Thyroid gland (tissue), 4 donors: ENCODE data around the gene MICAL3. TPM values are rescaled to one million over a fixed set of nuclear protein-coding genes. Genes with fewer than 3 reads are reported as not detected.
A peak's percentile ranks its signal among the peaks of the same experiment; 100 is the strongest.
"Not testable (repeated sequence)": the region's sequence is repeated elsewhere in the genome, so short reads cannot be mapped to it uniquely, and the experiment has no call there.

ENCODE experiments used
- DNase-seq, 2 donors: peaks; one replicate each; pipeline ENCODE4 v3.0.0-alpha.2; 2019
- H3K27ac ChIP-seq, 3 donors: fragments of 200-600 bp; sonication (generic); 1 replicate in 2 of 3; 2 replicates in 1 of 3; pipeline ENCODE4 v1.5.1; 2016 to 2019; ENCODE audit warnings: mild to moderate bottlenecking in 1 of 3, moderate library complexity in 1 of 3
- H3K27me3 ChIP-seq: fragments of 200-600 bp; sonication (generic); one replicate; pipeline ENCODE4 v1.5.1; 2019
- H3K36me3 ChIP-seq, 2 donors: fragments of 200-600 bp; sonication (generic); one replicate each; pipeline ENCODE4 v1.5.1; 2016 to 2019
- H3K4me1 ChIP-seq, 2 donors: fragments of 200-600 bp; sonication (generic); one replicate each; pipeline ENCODE4 v1.5.1; 2017 to 2019
- H3K4me3 ChIP-seq, 3 donors: fragments of 200-600 bp; sonication (generic); replicated peaks in 1 of 3; 1 replicate in 2 of 3; 2 replicates in 1 of 3; pipeline ENCODE4 v1.5.1; 2016; ENCODE audit warnings: mild to moderate bottlenecking in 1 of 3
- H3K9me3 ChIP-seq: fragments of 200-600 bp; sonication (generic); one replicate; pipeline ENCODE4 v1.5.1; 2017
- CTCF ChIP-seq, 6 experiments: fragments of 200-600 bp in 3 of 6; fragments of 450-650 bp in 3 of 6; sonication (generic) in 3 of 6; IDR thresholded peaks; one replicate each; pipeline ENCODE4 v1.5.1; 2016 to 2019; ENCODE audit warnings: antibody characterized with exemption in 6 of 6, mild to moderate bottlenecking in 2 of 6, inconsistent platforms in 1 of 6, moderate library complexity in 1 of 6
- POLR2A ChIP-seq, 2 donors: fragments of 450-650 bp; IDR thresholded peaks; one replicate each; pipeline ENCODE4 v1.6.1; 2017; ENCODE audit warnings: antibody characterized with exemption in 2 of 2, mild to moderate bottlenecking in 2 of 2, moderate library complexity in 1 of 2
- WGBS, 2 donors: methylation state at CpG; one replicate each; pipeline ENCODE4 v1.1.5; 2017; 5-methylcytosine and 5-hydroxymethylcytosine counted together
- intact Hi-C: fragments of 100-400 bp; cut with DNase I; formaldehyde crosslinking; loops from one replicate; pipeline ENCODE4 v1.15.1; 2023
- total RNA-seq, 4 donors: library from RNA; depleted of rRNA; stranded (reverse); fragments of >200 nt; gene quantifications; one replicate each; pipeline ENCODE4 v1.2.3, GENCODE V29; 2016

Gene MICAL3
- total RNA-seq, 4 donors from 2014 or later, result 31.8 to 53.8 (median 43.6) TPM

GRCh38 chr22:18067548-18068341 is 43.4 kb upstream of the MICAL3 start:
- DNase-seq, result no peak
- H3K36me3 ChIP-seq, result no peaks in the 10 kb centered on the region
- no peaks in the 10 kb centered on the region for H3K27me3 ChIP-seq
- TF ChIP-seq CTCF (IDR thresholded peaks at IDR 0.05) (no peak), POLR2A (IDR thresholded peaks at IDR 0.05) (no peak)
- intact Hi-C loops, result no loop called here
- H3K27ac ChIP-seq, result no peak overlapping the region
- peaks cover 0 to 5% of the 10 kb centered on the region in 2 donors for H3K4me1 ChIP-seq
- 73 to 81% methylated on average over 13 to 14 of the region's 14 CpGs for WGBS, 2 donors
- no peaks in the 10 kb centered on the region for H3K9me3 ChIP-seq
- H3K4me3 ChIP-seq, result no peak overlapping the region

GRCh38 chr22:18067121-18067520 is 42.8 kb upstream of the MICAL3 start:
- intact Hi-C loops, result no loop called here
- no peak for DNase-seq

GRCh38 chr22:18066181-18066859 is 42.0 kb upstream of the MICAL3 start:
- H3K4me3 ChIP-seq, result no peak overlapping the region
- 62 to 69% methylated on average over 12 of the region's 12 CpGs for WGBS, 2 donors
- no peaks in the 10 kb centered on the region for H3K27me3 ChIP-seq
- DNase-seq, result no peak
- no peaks in the 10 kb centered on the region for H3K36me3 ChIP-seq
- no peak overlapping the region for H3K27ac ChIP-seq
- no peaks in the 10 kb centered on the region for H3K9me3 ChIP-seq
- peaks cover 0 to 7% of the 10 kb centered on the region in 2 donors for H3K4me1 ChIP-seq
- intact Hi-C loops, result no loop called here
- TF ChIP-seq POLR2A (IDR thresholded peaks at IDR 0.05) (no peak), CTCF (IDR thresholded peaks at IDR 0.05) (no peak)

More at GRCh38 chr22:18067121-18067520, 42.8 kb upstream of the MICAL3 start:
- H3K4me1 ChIP-seq, result peaks cover 0 to 7% of the 10 kb centered on the region in 2 donors
- H3K36me3 ChIP-seq, result no peaks in the 10 kb centered on the region
- H3K27ac ChIP-seq, result no peak overlapping the region
- no peaks in the 10 kb centered on the region for H3K9me3 ChIP-seq
- 92 to 95% methylated on average over 3 of the region's 3 CpGs for WGBS, 2 donors
- no peaks in the 10 kb centered on the region for H3K27me3 ChIP-seq
- TF ChIP-seq CTCF (IDR thresholded peaks at IDR 0.05), result no peak
- TF ChIP-seq POLR2A (IDR thresholded peaks at IDR 0.05), result no peak
- H3K4me3 ChIP-seq, result no peak overlapping the region

- no peaks in the 10 kb centered on the region for H3K27me3 ChIP-seq
- peaks cover 0 to 7% of the 10 kb centered on the region in 2 donors for H3K4me1 ChIP-seq
- no peaks in the 10 kb centered on the region for H3K9me3 ChIP-seq
- no peak for TF ChIP-seq CTCF (IDR thresholded peaks at IDR 0.05)
- TF ChIP-seq POLR2A (IDR thresholded peaks at IDR 0.05), result no peak
- 72 to 77% methylated on average over 9 of the region's 9 CpGs for WGBS, 2 donors
- no peak for DNase-seq
- no peak overlapping the region for H3K4me3 ChIP-seq
- intact Hi-C loops, result no loop called here
- no peaks in the 10 kb centered on the region for H3K36me3 ChIP-seq
- no peak overlapping the region for H3K27ac ChIP-seq
Measured at GRCh38 chr22:18065256-18065655, 40.9 kb upstream of the MICAL3 start.

- Histone ChIP-seq H3K9me3 (no peaks in the 10 kb centered on the region), H3K36me3 (no peaks in the 10 kb centered on the region), H3K4me1 (peaks cover 0 to 7% of the 10 kb centered on the region in 2 donors), H3K27me3 (no peaks in the 10 kb centered on the region), H3K27ac (no peak overlapping the region), H3K4me3 (no peak overlapping the region)
- TF ChIP-seq POLR2A (IDR thresholded peaks at IDR 0.05) (no peak), CTCF (IDR thresholded peaks at IDR 0.05) (no peak)
- 53 to 91% methylated on average over 7 of the region's 7 CpGs for WGBS, 2 donors
- DNase-seq, result peak in 1 of 2 donors; percentile 36
- intact Hi-C loops, result no loop called here
Measured at GRCh38 chr22:18064636-18065035, 40.3 kb upstream of the MICAL3 start.

GRCh38 chr22:18063715-18064114 is 39.4 kb upstream of the MICAL3 start:
- H3K4me1 ChIP-seq, H3K27me3 ChIP-seq, H3K27ac ChIP-seq, DNase-seq, H3K4me3 ChIP-seq, intact Hi-C loops, H3K9me3 ChIP-seq, H3K36me3 ChIP-seq: not testable (repeated sequence)
- 80 to 83% methylated on average over 6 of the region's 6 CpGs for WGBS, 2 donors
